Measurements from ENCODE around the gene GALNT5.
"Not testable (repeated sequence)": the region's sequence is repeated elsewhere in the genome, so short reads cannot be mapped to it uniquely, and the experiment has no call there.

Gene GALNT5

GRCh38 chr2:157260533-157261198 lies 3.2 kb downstream of the GALNT5 start:
- no peaks in the 10 kb centered on the region for H3K27me3 ChIP-seq (replicated peaks; ENCODE audit: control insufficient read depth, insufficient read depth, low read length, poor library complexity, severe bottlenecking)
- no peak overlapping the region for H3K27ac ChIP-seq (ENCODE audit: insufficient read depth, low read length, poor library complexity, severe bottlenecking)
- no peaks in the 10 kb centered on the region for H3K4me1 ChIP-seq (ENCODE audit: control insufficient read depth, insufficient read depth, low read length, poor library complexity, severe bottlenecking)
- H3K36me3 ChIP-seq (ENCODE audit: control insufficient read depth, insufficient read depth, low read length), result no peaks in the 10 kb centered on the region
- no peak overlapping the region for H3K4me3 ChIP-seq (ENCODE audit: insufficient read depth, low read depth, low read length, poor library complexity, severe bottlenecking)
- H3K9me3 ChIP-seq (ENCODE audit: control insufficient read depth, low read length), result no peaks in the 10 kb centered on the region
- no peak for DNase-seq

DNA sequence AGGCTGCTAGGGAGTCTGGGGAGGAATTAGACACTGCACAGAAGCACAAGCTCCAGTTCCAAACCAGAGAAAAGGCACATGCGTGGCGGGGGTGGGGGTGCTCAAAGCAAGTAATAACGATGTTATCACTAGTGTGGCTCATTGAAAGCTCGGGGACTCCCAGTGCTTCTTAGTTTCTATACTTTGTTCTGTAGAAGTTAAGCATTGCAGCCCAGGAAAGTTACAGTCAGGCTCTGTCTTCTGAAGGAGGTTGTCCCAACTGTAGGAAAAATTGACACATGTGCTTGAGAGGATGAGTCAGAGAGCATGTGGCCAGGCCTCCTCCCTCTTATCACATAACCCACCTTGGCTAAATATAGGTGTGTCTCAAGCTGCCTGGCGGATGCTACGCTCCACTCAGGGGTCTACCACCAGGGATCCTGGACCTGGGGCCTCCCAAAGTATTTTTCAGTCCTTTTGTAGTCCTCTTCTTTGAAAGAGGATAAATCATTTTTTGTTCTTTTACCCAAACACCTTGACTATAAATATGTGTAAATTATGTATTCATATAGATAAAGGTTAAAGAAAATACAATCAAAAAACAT lies 3.8 kb downstream of the GALNT5 start:
- Histone ChIP-seq H3K4me3 (ENCODE audit: insufficient read depth, low read depth, low read length, poor library complexity, severe bottlenecking) (no peak overlapping the region), H3K27ac (ENCODE audit: insufficient read depth, low read length, poor library complexity, severe bottlenecking) (no peak overlapping the region), H3K9me3 (ENCODE audit: control insufficient read depth, low read length) (no peaks in the 10 kb centered on the region), H3K4me1 (ENCODE audit: control insufficient read depth, insufficient read depth, low read length, poor library complexity, severe bottlenecking) (no peaks in the 10 kb centered on the region), H3K36me3 (ENCODE audit: control insufficient read depth, insufficient read depth, low read length) (no peaks in the 10 kb centered on the region), H3K27me3 (replicated peaks; ENCODE audit: control insufficient read depth, insufficient read depth, low read length, poor library complexity, severe bottlenecking) (no peaks in the 10 kb centered on the region)
- DNase-seq, result no peak

- Histone ChIP-seq H3K36me3 (ENCODE audit: control insufficient read depth, insufficient read depth, low read length) (no peaks in the 10 kb centered on the region), H3K4me3 (ENCODE audit: insufficient read depth, low read depth, low read length, poor library complexity, severe bottlenecking) (no peak overlapping the region), H3K9me3 (ENCODE audit: control insufficient read depth, low read length) (no peaks in the 10 kb centered on the region), H3K27me3 (replicated peaks; ENCODE audit: control insufficient read depth, insufficient read depth, low read length, poor library complexity, severe bottlenecking) (no peaks in the 10 kb centered on the region), H3K4me1 (ENCODE audit: control insufficient read depth, insufficient read depth, low read length, poor library complexity, severe bottlenecking) (no peaks in the 10 kb centered on the region), H3K27ac (ENCODE audit: insufficient read depth, low read length, poor library complexity, severe bottlenecking) (no peak overlapping the region)
- DNase-seq, result no peak
Observed at GRCh38 chr2:157262248-157262647, 4.7 kb downstream of the GALNT5 start.

DNA sequence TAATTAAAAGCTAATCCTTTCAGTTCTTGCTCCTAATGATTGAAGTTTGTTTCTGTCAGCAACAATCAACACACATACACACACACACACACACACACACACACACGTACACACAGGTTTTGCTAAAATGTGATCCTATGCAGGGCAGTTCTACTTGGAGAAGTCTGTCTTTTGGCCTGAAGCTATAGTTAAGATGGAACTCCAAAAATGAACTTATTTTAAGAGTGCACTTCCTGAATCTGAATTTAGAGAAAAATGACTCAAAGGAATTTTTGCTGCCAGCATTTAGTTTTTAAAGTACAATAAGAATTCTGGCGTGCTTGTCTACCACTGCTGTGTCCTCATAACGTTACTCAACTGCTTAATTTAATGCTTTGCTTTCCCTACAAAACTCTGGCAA lies 6.6 kb downstream of the GALNT5 start:
- no peaks in the 10 kb centered on the region for H3K36me3 ChIP-seq (ENCODE audit: control insufficient read depth, insufficient read depth, low read length)
- no peak overlapping the region for H3K4me3 ChIP-seq (ENCODE audit: insufficient read depth, low read depth, low read length, poor library complexity, severe bottlenecking)
- no peak overlapping the region for H3K27ac ChIP-seq (ENCODE audit: insufficient read depth, low read length, poor library complexity, severe bottlenecking)
- H3K4me1 ChIP-seq (ENCODE audit: control insufficient read depth, insufficient read depth, low read length, poor library complexity, severe bottlenecking), result no peaks in the 10 kb centered on the region
- DNase-seq, result no peak
- no peaks in the 10 kb centered on the region for H3K9me3 ChIP-seq (ENCODE audit: control insufficient read depth, low read length)
- H3K27me3 ChIP-seq (replicated peaks; ENCODE audit: control insufficient read depth, insufficient read depth, low read length, poor library complexity, severe bottlenecking), result no peaks in the 10 kb centered on the region

DNA sequence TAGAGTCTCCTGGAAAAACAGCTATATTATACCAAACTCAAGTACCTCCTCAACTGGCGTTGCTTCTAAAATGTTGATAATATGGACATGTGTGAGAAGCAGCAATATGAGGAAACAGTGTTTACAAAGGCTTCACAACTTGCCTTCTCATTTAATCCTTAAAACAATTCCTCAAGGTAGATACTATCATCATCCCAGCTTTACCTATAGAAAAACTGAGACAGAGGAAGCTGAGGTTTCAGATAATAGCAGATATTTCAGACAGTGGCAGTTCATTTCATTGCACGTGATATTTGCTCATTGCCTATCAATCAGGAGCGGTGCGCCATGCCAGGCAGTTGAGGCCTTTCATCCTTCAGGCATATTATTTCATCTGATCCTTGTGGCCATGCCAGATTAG lies 8.3 kb downstream of the GALNT5 start:
- no peak for DNase-seq
- H3K4me3 ChIP-seq (ENCODE audit: insufficient read depth, low read depth, low read length, poor library complexity, severe bottlenecking), result no peak overlapping the region
- no peaks in the 10 kb centered on the region for H3K27me3 ChIP-seq (replicated peaks; ENCODE audit: control insufficient read depth, insufficient read depth, low read length, poor library complexity, severe bottlenecking)
- H3K36me3 ChIP-seq (ENCODE audit: control insufficient read depth, insufficient read depth, low read length), result no peaks in the 10 kb centered on the region
- no peaks in the 10 kb centered on the region for H3K4me1 ChIP-seq (ENCODE audit: control insufficient read depth, insufficient read depth, low read length, poor library complexity, severe bottlenecking)
- H3K9me3 ChIP-seq (ENCODE audit: control insufficient read depth, low read length), result no peaks in the 10 kb centered on the region
- no peak overlapping the region for H3K27ac ChIP-seq (ENCODE audit: insufficient read depth, low read length, poor library complexity, severe bottlenecking)

- Histone ChIP-seq H3K4me3 (ENCODE audit: insufficient read depth, low read depth, low read length, poor library complexity, severe bottlenecking) (no peak overlapping the region), H3K4me1 (ENCODE audit: control insufficient read depth, insufficient read depth, low read length, poor library complexity, severe bottlenecking) (no peaks in the 10 kb centered on the region), H3K27me3 (replicated peaks; ENCODE audit: control insufficient read depth, insufficient read depth, low read length, poor library complexity, severe bottlenecking) (no peaks in the 10 kb centered on the region), H3K36me3 (ENCODE audit: control insufficient read depth, insufficient read depth, low read length) (no peaks in the 10 kb centered on the region), H3K9me3 (ENCODE audit: control insufficient read depth, low read length) (no peaks in the 10 kb centered on the region), H3K27ac (ENCODE audit: insufficient read depth, low read length, poor library complexity, severe bottlenecking) (no peak overlapping the region)
- no peak for DNase-seq
Observed at GRCh38 chr2:157267476-157267875, 10.0 kb downstream of the GALNT5 start.

GRCh38 chr2:157269060-157269459 lies 11.6 kb downstream of the GALNT5 start:
- no peaks in the 10 kb centered on the region for H3K36me3 ChIP-seq (ENCODE audit: control insufficient read depth, insufficient read depth, low read length)
- no peak for DNase-seq
- H3K27ac ChIP-seq (ENCODE audit: insufficient read depth, low read length, poor library complexity, severe bottlenecking), result no peak overlapping the region
- no peaks in the 10 kb centered on the region for H3K9me3 ChIP-seq (ENCODE audit: control insufficient read depth, low read length)
- H3K4me1 ChIP-seq (ENCODE audit: control insufficient read depth, insufficient read depth, low read length, poor library complexity, severe bottlenecking), result no peaks in the 10 kb centered on the region
- H3K27me3 ChIP-seq (replicated peaks; ENCODE audit: control insufficient read depth, insufficient read depth, low read length, poor library complexity, severe bottlenecking), result no peaks in the 10 kb centered on the region
- H3K4me3 ChIP-seq (ENCODE audit: insufficient read depth, low read depth, low read length, poor library complexity, severe bottlenecking), result no peak overlapping the region

DNA sequence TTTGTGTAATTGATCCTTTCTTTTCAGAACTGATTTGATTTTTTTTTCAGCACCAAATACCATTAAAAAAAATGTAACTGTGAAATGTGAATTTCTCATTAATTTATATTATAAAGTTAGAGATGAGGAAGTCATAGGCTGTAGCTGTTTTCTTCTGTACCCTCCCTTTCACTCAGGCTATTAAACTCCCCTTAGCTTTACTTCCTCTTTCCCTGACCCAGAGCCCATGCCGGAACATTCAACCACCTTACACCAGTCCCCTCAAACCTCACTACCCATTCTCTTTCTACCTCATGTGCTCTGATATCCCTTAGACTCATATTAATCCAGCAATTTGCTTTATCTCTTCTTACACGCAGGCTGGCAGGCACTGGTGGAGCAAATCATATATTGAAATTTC lies 12.4 kb downstream of the GALNT5 start:
- DNase-seq, result no peak
- no peak overlapping the region for H3K27ac ChIP-seq (ENCODE audit: insufficient read depth, low read length, poor library complexity, severe bottlenecking)
- H3K27me3 ChIP-seq (replicated peaks; ENCODE audit: control insufficient read depth, insufficient read depth, low read length, poor library complexity, severe bottlenecking), result no peaks in the 10 kb centered on the region
- H3K9me3 ChIP-seq (ENCODE audit: control insufficient read depth, low read length), result no peaks in the 10 kb centered on the region
- no peak overlapping the region for H3K4me3 ChIP-seq (ENCODE audit: insufficient read depth, low read depth, low read length, poor library complexity, severe bottlenecking)
- H3K36me3 ChIP-seq (ENCODE audit: control insufficient read depth, insufficient read depth, low read length), result no peaks in the 10 kb centered on the region
- no peaks in the 10 kb centered on the region for H3K4me1 ChIP-seq (ENCODE audit: control insufficient read depth, insufficient read depth, low read length, poor library complexity, severe bottlenecking)

- H3K4me1 ChIP-seq (ENCODE audit: control insufficient read depth, insufficient read depth, low read length, poor library complexity, severe bottlenecking), result no peaks in the 10 kb centered on the region
- no peak overlapping the region for H3K27ac ChIP-seq (ENCODE audit: insufficient read depth, low read length, poor library complexity, severe bottlenecking)
- H3K4me3 ChIP-seq (ENCODE audit: insufficient read depth, low read depth, low read length, poor library complexity, severe bottlenecking), result no peak overlapping the region
- H3K9me3 ChIP-seq (ENCODE audit: control insufficient read depth, low read length), result no peaks in the 10 kb centered on the region
- no peaks in the 10 kb centered on the region for H3K27me3 ChIP-seq (replicated peaks; ENCODE audit: control insufficient read depth, insufficient read depth, low read length, poor library complexity, severe bottlenecking)
- no peaks in the 10 kb centered on the region for H3K36me3 ChIP-seq (ENCODE audit: control insufficient read depth, insufficient read depth, low read length)
- no peak for DNase-seq
Observed at GRCh38 chr2:157271590-157272203, 14.2 kb downstream of the GALNT5 start.

- H3K36me3 ChIP-seq (ENCODE audit: control insufficient read depth, insufficient read depth, low read length); H3K9me3 ChIP-seq (ENCODE audit: control insufficient read depth, low read length); H3K4me3 ChIP-seq (ENCODE audit: insufficient read depth, low read depth, low read length, poor library complexity, severe bottlenecking); H3K4me1 ChIP-seq (ENCODE audit: control insufficient read depth, insufficient read depth, low read length, poor library complexity, severe bottlenecking); H3K27ac ChIP-seq (ENCODE audit: insufficient read depth, low read length, poor library complexity, severe bottlenecking); DNase-seq; H3K27me3 ChIP-seq (replicated peaks; ENCODE audit: control insufficient read depth, insufficient read depth, low read length, poor library complexity, severe bottlenecking): not testable (repeated sequence)
Observed at GRCh38 chr2:157279311-157279710, 21.8 kb downstream of the GALNT5 start.

Measured in effector memory CD4-positive, alpha-beta T cell (primary cell).